GM12878 (cell line): Measurements from ENCODE around the gene ZNF688. TPM values are rescaled to one million over a fixed set of nuclear protein-coding genes. Genes with fewer than 3 reads are reported as not detected.

ENCODE experiments used
- ASH2L ChIP-seq: fragments of 300-600, 200-600 bp; sonication (generic); IDR thresholded peaks from 2 replicates; pipeline ENCODE4 v1.6.1; 2017; ENCODE audit warnings: low read depth, mild to moderate bottlenecking, borderline replicate concordance
- ATF3 ChIP-seq: IDR thresholded peaks from 2 replicates; pipeline ENCODE4 v1.6.1; 2011; ENCODE audit warnings: low read depth, mild to moderate bottlenecking, low read length, moderate library complexity, borderline replicate concordance; ENCODE audit errors: extremely low read depth
- IKZF1 ChIP-seq: fragments of 450-650 bp; conservative IDR thresholded peaks from 2 replicates; pipeline ENCODE4 v1.6.1; 2017; ENCODE audit warnings: antibody characterized with exemption, mild to moderate bottlenecking
- KDM1A ChIP-seq: fragments of 200-600 bp; sonication (generic); IDR thresholded peaks from 2 replicates; pipeline ENCODE4 v1.6.1; 2016; ENCODE audit warnings: borderline replicate concordance
- RFX5 ChIP-seq: IDR thresholded peaks from 2 replicates; pipeline ENCODE4 v1.6.1; 2011; ENCODE audit warnings: low read depth, low read length, improper control_type of control experiment
- ZNF217 ChIP-seq: fragments of 450-650 bp; IDR thresholded peaks from 2 replicates; pipeline ENCODE4 v1.6.1; 2017; ENCODE audit warnings: antibody characterized with exemption, mild to moderate bottlenecking
- ZNF622 ChIP-seq: fragments of 450-650 bp; IDR thresholded peaks from 2 replicates; pipeline ENCODE4 v1.6.1; 2017; ENCODE audit warnings: mild to moderate bottlenecking, inconsistent platforms
- ZZZ3 ChIP-seq: IDR thresholded peaks from 2 replicates; pipeline ENCODE4 v1.6.1; 2011; ENCODE audit warnings: low read depth; ENCODE audit not compliant: control insufficient read depth, insufficient read length
- polyA plus RNA-seq, 11 experiments: library from polyadenylated mRNA; depleted of rRNA in 4 of 11; unstranded in 6 of 11; stranded (reverse) in 5 of 11; fragments of >200 nt; fragmentation: Nextera tagmentation in 4 of 11; fragmentation: Illumina TruSeq in 1 of 11; extraction: Ambion mirVana in 4 of 11; extraction: Trizol in 1 of 11; gene quantifications; 1 replicate in 1 of 11; 2 replicates in 10 of 11; pipeline versions ENCODE4 v1.2.1 to v1.2.3, GENCODE V29; 2011 to 2016; ENCODE audit warnings: inconsistent platforms in 2 of 11, missing spikeins in 2 of 11, low read depth in 1 of 11
- total RNA-seq, 4 experiments: library from RNA; depleted of rRNA in 3 of 4; stranded (reverse); fragments of >200 nt in 3 of 4; fragmentation: Illumina TruSeq in 1 of 4; extraction: Trizol in 1 of 4; gene quantifications; 2 replicates each; pipeline versions ENCODE4 v1.2.1 to v1.2.3, GENCODE V29; 2013 to 2021
- TF ChIP-seq, protein P1 (sequence below): fragments of 150-350 bp; IDR thresholded peaks from 2 replicates; pipeline ENCODE4 v1.6.1; 2016; ENCODE audit warnings: low read depth, low read length

The ZNF688 gene
- total and polyA plus RNA-seq, 10 of the 15 experiments (the other 5 are each of a cell fraction or from before 2014, with no cell fraction given) = 0.14 to 17.4 (median 10.6) TPM

GRCh38 chr16:30548416-30549253 lies 22.9 kb downstream of the ZNF688 start (continued):
- no peak for TF ChIP-seq ATF3
- TF ChIP-seq IKZF1 = no peak
- TF ChIP-seq ASH2L = no peak
- TF ChIP-seq ZNF217 = no peak
- TF ChIP-seq RFX5 = no peak
- no peak for TF ChIP-seq KDM1A
- no peak for TF ChIP-seq ZNF622
- TF ChIP-seq ZZZ3 = no peak
- TF ChIP-seq, protein P1, sequence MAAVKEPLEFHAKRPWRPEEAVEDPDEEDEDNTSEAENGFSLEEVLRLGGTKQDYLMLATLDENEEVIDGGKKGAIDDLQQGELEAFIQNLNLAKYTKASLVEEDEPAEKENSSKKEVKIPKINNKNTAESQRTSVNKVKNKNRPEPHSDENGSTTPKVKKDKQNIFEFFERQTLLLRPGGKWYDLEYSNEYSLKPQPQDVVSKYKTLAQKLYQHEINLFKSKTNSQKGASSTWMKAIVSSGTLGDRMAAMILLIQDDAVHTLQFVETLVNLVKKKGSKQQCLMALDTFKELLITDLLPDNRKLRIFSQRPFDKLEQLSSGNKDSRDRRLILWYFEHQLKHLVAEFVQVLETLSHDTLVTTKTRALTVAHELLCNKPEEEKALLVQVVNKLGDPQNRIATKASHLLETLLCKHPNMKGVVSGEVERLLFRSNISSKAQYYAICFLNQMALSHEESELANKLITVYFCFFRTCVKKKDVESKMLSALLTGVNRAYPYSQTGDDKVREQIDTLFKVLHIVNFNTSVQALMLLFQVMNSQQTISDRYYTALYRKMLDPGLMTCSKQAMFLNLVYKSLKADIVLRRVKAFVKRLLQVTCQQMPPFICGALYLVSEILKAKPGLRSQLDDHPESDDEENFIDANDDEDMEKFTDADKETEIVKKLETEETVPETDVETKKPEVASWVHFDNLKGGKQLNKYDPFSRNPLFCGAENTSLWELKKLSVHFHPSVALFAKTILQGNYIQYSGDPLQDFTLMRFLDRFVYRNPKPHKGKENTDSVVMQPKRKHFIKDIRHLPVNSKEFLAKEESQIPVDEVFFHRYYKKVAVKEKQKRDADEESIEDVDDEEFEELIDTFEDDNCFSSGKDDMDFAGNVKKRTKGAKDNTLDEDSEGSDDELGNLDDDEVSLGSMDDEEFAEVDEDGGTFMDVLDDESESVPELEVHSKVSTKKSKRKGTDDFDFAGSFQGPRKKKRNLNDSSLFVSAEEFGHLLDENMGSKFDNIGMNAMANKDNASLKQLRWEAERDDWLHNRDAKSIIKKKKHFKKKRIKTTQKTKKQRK = no peak
